PC-9 (cell line): Measurements from ENCODE around the gene CPED1.

Source experiments
- CTCF ChIP-seq: fragments of 200-600 bp; sonication (generic); conservative IDR thresholded peaks from 2 replicates; pipeline ENCODE4 v1.6.1; 2017; ENCODE audit warnings: mixed run types, antibody characterized with exemption, mild to moderate bottlenecking, moderate library complexity
- EZH2 ChIP-seq: fragments of 200-600 bp; sonication (generic); IDR thresholded peaks from 2 replicates; pipeline ENCODE4 v1.8.0; 2017; ENCODE audit warnings: antibody characterized with exemption, low read depth

DNA sequence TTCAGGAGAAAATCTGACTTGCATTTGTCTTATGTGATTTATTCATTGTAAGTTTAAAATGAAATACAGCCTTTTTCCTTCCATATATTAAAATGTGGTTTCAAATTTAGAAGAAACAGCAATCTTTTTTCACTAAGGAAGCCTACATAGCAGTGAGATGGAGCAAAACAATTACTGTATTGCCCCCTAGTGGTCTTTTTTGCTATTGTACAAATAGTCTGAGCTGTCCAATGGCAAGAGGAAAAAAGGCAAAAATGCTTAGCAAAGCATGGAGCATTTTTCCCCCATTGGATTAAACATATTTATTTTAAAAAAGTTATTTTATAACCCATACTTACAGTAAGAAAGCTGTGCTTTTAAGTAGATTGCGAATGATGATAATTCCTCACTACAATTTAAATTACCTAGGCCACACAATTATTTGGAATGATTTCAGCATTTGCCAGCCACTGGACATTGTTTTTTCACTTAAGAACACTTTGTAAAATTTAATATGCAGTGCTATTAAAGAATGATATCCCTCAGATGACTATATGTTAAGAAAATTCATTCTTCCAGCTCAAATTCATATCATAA lies 119.5 kb downstream of the CPED1 start:
- peak; percentile 89 for TF ChIP-seq CTCF
- TF ChIP-seq EZH2: no peak
